GM23248 (cell line): ENCODE data around the gene TPM4.

Source experiments
- EZH2 ChIP-seq: fragments of 200-600 bp; sonication (generic); IDR thresholded peaks from 2 replicates; pipeline ENCODE4 v1.6.1; 2018; ENCODE audit warnings: antibody characterized with exemption, mild to moderate bottlenecking; ENCODE audit not compliant: insufficient read depth, poor library complexity, severe bottlenecking
- EZH2phosphoT487 ChIP-seq: fragments of 200-600 bp; sonication (generic); IDR thresholded peaks from 2 replicates; pipeline ENCODE4 v1.6.1; 2018; ENCODE audit warnings: antibody characterized with exemption, moderate library complexity, mild to moderate bottlenecking, low read depth; ENCODE audit not compliant: insufficient read depth

DNA sequence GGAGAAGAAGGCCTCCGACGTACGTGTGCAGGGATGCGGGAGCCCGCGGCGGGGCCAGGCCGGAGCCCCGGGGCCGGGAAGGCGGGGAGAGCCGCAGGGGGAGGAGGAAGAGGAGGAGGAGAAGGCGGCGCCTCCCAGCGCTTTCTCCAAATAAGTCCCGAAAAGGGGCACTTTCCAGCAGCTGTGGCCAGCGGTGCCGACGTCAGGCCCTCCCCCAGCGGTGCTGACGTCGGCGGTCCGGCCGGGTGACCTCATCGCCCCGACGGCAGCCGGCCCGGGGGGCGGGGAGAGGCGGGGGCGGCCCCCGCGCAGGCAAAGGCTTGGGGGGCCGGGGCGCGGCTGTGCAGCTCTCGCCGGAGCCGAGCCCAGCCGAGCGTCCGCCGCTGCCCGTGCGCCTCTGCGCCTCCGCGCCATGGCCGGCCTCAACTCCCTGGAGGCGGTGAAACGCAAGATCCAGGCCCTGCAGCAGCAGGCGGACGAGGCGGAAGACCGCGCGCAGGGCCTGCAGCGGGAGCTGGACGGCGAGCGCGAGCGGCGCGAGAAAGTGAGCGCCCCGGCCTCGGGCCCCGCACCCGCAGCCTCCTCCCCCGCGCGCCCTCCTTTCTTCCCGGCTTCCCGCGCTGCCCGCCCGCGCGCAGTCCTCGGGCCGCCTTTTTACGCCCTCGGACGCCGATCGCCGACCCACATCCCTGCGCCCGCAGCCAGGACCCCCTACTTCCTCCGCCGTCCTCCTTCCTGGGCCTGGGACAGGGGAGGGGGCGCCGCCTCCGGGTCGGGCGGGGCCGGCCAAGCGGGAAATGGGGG is at the start of gene TPM4:
- TF ChIP-seq EZH2 (no peak), EZH2phosphoT487 (no peak)
